Measurements from ENCODE around the gene SEMA5B. TPM values are rescaled to one million over a fixed set of nuclear protein-coding genes. Genes with fewer than 3 reads are reported as not detected.

SEMA5B gene
- total RNA-seq, 1 donor from 2014 or later = 1.0 TPM

GRCh38 chr3:122998206-122998605 lies 29.4 kb downstream of the SEMA5B start:
- DNase-seq (ENCODE audit: low spot score) (no peak), ATAC-seq (no peak)

GRCh38 chr3:122996038-122996580 lies 31.5 kb downstream of the SEMA5B start:
- DNase-seq (ENCODE audit: low spot score) (no peak), ATAC-seq (no peak)

DNA sequence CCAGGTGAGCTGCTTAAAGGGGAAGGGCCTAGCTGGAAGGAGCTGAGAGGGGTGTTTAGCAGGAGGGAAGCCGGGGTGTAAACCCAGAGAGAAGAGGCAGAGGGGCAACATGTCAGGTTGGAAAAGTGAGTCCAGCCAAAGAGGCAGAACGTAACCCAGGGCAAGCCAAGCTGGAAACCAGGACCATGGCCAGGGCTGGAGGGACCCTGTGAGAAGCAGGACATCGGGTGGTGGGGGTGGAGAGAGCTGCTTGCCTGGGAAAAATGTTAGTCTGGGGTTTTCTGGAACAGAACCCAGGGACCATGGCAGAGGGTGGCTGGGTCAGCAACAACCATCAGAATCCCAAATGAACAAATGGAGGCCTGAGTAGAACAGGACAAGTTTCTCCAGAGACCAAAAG lies 32.6 kb downstream of the SEMA5B start:
- DNase-seq (ENCODE audit: low spot score) = no peak

GRCh38 chr3:122993124-122993978 lies 34.2 kb downstream of the SEMA5B start:
- ATAC-seq (no peak), DNase-seq (ENCODE audit: low spot score) (no peak)

More for the DNA sequence above, 32.6 kb downstream of the SEMA5B start:
- no peak for ATAC-seq

DNA sequence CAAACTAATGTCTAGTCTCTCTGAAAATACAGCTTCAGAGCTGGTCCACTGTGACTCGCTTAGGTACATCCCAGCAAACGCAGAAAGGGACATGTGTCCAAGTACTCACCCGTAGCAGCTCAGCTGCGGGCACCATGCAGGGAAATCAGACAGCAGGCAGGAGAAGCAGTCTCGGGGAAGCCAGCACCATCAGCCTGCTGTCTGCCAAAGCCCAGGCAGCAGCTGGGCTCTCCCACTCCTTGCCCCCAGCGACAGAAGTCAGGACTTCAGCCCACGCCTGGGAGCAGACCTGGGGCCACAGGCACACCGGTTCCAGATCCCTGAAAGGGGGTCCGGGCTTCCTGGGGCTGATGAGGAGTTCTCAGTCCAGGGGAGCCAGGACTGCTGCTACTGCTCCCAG lies 34.9 kb downstream of the SEMA5B start:
- ATAC-seq (no peak), DNase-seq (ENCODE audit: low spot score) (no peak)

GRCh38 chr3:122992133-122992532 lies 35.4 kb downstream of the SEMA5B start:
- ATAC-seq (no peak), DNase-seq (ENCODE audit: low spot score) (no peak)

GRCh38 chr3:122991236-122991985 lies 36.2 kb downstream of the SEMA5B start:
- no peak for ATAC-seq
- no peak for DNase-seq (ENCODE audit: low spot score)

DNA sequence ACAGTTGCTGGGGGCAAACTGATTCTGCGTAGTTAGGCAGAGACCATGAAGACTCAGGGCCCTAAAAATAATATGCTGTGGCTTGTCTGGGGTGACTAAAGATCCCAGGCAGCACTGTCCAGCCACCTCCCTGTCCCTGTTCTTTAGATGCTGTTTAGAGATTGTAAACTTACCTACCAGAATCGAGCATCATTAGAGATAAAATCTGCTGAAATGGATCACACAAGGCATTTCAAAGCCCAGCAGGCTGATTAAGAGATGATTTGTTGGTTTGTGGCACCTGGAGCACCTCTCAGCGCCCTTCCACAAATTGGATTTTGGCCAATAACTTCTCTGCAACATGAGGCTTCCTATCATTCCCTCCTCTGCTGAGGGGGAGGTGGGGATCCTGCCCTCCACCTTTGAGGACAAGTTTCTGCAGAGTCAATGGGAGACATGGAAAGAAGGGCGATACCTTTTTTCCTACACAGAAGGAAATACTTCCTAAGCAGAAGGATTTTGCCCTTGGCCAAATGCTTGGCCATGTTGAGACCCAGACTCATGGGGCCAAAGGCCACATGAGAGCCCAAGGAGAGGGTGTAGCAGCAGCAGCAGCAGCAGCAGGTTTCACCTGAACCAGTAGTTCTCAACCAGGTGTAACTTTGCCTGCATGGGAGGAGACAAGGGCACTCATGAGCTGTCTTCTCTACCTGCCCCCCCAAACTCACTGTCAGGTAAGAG lies 37.5 kb downstream of the SEMA5B start:
- ATAC-seq = no peak
- DNase-seq (ENCODE audit: low spot score) = no peak

DNA sequence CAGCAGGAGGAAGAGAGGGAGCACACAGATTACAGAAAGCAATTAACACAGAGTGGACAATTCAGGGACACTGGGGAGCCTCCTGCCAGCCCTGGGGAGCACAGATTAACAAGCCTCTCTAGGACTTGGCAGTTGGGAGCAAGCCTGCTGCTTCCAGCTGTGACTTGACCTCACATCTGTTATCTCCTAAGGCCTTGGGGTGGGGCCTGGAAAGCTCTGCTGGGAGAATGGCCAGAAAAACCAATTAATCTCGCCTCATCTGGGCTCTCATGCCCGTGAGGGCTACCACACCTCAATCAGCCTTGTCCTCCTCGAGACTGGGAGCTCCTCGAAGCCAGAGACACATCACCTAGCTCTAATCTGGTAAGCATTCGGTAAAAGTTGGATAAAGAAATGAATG lies 39.1 kb downstream of the SEMA5B start:
- DNase-seq (ENCODE audit: low spot score) = no peak
- ATAC-seq = no peak

DNA sequence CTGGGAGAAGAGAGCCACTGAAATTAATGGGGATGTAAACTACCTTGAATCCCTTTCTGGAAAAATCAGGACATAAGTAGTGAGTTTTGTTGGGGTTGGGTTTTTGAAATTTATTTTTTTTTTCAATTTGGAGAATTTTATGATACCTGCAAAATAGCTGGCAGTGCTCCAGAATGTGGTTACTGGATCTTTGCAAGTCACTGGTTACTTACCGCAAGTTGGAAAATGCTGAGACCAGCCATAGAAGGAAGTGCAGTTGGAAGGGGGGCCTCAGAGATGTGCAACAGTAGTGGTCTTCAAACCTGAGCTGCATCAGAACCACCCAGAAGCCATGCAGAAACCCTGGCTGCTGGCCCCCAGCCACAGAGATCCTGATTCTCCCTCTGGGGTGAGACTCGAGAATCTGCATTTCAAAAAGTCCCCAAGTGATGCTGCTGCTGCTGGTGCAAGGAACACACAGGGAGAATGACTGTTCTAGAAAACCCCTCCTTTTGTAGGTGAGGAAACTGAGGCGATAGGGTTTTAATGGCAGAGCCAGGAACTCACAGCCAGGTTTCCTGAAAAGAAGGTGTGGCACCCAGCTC lies 39.7 kb downstream of the SEMA5B start:
- ATAC-seq (no peak), DNase-seq (ENCODE audit: low spot score) (no peak)

GRCh38 chr3:122987231-122987630 lies 40.3 kb downstream of the SEMA5B start:
- no peak for ATAC-seq
- DNase-seq (ENCODE audit: low spot score) = no peak

DNA sequence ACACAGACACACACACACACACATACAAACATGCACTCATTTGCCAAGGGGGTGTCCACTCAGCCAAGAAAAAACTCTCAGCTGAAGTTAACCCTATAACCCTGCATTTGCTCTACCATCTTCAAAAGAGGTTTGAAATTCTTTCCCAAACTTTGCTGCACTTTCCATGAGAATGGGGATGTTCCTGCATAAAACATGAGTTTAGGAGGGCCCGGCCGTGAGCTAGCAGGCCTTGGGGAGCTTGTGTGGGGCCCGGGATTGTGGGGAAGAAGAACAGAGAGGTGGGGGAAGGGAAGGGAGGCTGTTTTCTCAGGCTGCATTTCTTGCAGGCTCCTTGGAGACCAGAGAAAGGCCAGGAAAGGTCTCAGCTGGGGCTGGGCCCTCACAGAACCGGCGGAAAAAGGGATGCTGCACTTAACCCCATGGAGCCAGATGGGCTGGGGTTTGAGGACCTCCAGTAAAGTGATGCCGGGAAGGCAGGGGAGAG lies 40.8 kb downstream of the SEMA5B start:
- no peak for DNase-seq (ENCODE audit: low spot score)
- no peak for ATAC-seq

DNA sequence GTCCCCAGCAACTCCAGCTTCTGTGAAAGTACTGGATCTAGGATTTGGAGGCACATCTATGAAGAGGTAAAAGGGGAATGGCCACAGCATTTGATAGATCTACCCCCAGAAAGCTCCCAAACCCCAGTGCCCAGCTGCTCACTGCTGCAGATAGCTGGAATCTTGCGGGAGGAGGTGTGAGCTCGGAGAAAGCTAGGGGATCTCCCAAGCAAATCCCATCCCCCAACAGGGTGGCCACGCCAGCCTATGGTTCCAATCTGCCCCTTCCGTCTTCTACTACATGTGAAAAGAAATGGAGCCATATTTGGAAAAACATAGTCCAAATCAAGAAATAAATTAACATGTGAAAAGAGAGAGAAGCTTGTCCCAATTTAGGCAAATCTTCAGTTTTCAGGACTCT lies 42.0 kb downstream of the SEMA5B start:
- DNase-seq (ENCODE audit: low spot score) = no peak
- no peak for ATAC-seq

- DNase-seq (ENCODE audit: low spot score) = no peak
- ATAC-seq = no peak
Observed at GRCh38 chr3:122984650-122985049, 42.9 kb downstream of the SEMA5B start.

DNA sequence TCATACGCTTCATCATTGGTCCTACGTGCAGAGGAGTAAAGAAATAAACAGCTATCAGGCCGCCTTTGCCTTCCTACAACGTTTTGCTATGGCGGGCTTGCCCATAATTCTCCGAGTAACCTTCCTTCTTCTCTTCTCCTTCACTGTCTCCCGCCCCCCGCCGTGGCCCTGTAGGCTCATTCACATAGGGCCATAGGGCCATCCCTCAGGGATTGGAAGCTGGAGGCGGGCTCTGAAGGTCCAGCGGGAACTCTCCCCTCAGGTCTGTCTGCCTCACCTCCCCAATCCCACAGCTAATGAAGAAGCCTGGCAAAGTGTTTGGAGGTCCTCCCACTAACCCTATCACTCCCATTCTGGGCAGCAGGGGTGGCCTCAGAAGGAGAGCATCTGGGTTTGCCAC lies 43.6 kb downstream of the SEMA5B start:
- no peak for ATAC-seq
- no peak for DNase-seq (ENCODE audit: low spot score)

- ATAC-seq = peak; percentile 25
- no peak for DNase-seq (ENCODE audit: low spot score)
Observed at GRCh38 chr3:122982216-122983185, 45.1 kb downstream of the SEMA5B start.

DNA sequence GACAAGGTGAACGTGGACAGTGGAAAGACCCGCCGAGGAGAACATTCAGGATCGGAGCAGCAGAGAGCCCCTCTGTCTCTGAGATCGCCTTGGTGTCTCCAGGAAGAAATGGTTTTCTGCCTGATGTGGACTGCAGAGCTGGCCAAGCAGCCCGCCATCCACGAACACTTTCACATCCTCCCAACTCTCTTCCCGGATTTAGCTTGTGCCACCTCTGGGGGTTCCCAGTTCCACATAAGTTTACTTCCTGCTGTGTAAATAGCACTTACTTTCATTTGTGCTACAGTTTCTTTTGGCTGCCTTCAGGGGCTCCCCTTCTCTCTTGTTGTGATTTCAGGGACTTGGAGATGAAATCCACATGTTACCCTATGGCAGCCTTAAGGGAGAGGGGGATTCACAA lies 48.4 kb downstream of the SEMA5B start:
- ATAC-seq (no peak), DNase-seq (ENCODE audit: low spot score) (no peak)

- ATAC-seq = no peak
- DNase-seq (ENCODE audit: low spot score) = no peak
Observed at GRCh38 chr3:122978569-122978968, 49.0 kb downstream of the SEMA5B start.

DNA sequence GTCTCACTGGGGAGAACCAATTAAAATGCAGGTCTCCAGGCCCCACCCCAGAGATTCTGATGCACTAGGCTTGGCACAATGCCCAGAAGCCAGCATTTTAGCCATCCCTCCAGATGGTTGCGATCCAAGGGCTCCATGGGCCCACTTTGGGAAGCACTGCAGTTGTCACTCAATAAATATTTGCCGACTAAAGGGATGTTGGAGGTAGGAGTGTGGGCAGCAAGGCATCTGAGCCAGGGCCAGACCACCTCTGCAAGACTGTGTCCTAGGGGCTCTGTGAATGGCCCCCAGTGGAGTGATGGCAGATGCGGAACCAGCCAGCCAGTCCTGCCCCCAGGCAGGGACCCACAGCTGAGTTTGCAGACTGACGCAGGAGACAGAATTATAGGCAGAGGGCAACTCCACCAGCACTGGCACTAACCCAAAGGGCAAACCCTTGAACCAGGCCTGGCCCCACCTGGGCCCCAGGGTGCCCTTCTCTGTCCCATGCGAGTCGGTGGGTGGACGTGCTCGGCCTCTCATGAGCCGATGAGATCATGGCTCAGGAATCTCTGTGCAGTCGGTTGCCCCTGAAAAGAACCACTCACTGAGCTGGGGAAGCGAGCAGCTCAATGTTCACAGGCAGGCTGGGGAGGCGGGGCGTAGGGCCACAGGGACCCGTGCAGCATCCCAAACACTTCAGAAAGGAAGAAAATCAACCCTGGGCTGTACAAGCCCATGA lies 49.7 kb downstream of the SEMA5B start:
- no peak for DNase-seq (ENCODE audit: low spot score)
- peak; percentile 29 for ATAC-seq

Data from left lobe of liver (tissue), 2 donors.